Suprapubic skin (tissue), 3 donors: ENCODE measurements around the gene PFKM.

Source experiments
- CTCF ChIP-seq, 2 donors: fragments of 200-600 bp in 1 of 2; fragments of 450-650 bp in 1 of 2; sonication (generic) in 1 of 2; IDR thresholded peaks; one replicate each; pipeline ENCODE4 v1.5.1; 2016 to 2019; ENCODE audit warnings: antibody characterized with exemption in 2 of 2, mild to moderate bottlenecking in 1 of 2, moderate library complexity in 1 of 2
- EP300 ChIP-seq: sonication (generic); formaldehyde crosslinking; IDR thresholded peaks from one replicate; pipeline ENCODE4 v1.6.1; 2017; ENCODE audit warnings: antibody characterized with exemption
- POLR2A ChIP-seq, 2 donors: fragments of 450-650 bp; IDR thresholded peaks; one replicate each; pipeline ENCODE4 v1.6.1; 2017; ENCODE audit warnings: antibody characterized with exemption in 2 of 2, mild to moderate bottlenecking in 2 of 2, moderate library complexity in 2 of 2

- TF ChIP-seq POLR2A (IDR thresholded peaks at IDR 0.05) (no peak), CTCF (IDR thresholded peaks at IDR 0.05) (no peak), EP300 (no peak)
Measured at GRCh38 chr12:48194799-48195201, 75.6 kb downstream of the PFKM start.
